GM12891 (cell line): Measurements from ENCODE around the gene SSBP2.

ENCODE experiments used
- PAX5 ChIP-seq: IDR thresholded peaks from 2 replicates; pipeline ENCODE4 v1.6.1; 2011; ENCODE audit warnings: low read length, moderate library complexity, mild to moderate bottlenecking; ENCODE audit not compliant: insufficient read depth, severe bottlenecking
- POLR2AphosphoS5 ChIP-seq: IDR thresholded peaks from 2 replicates; pipeline ENCODE4 v1.6.1; 2011; ENCODE audit warnings: low read depth, low read length, control low read depth

- TF ChIP-seq PAX5 (no peak), POLR2AphosphoS5 (no peak)
Observed at GRCh38 chr5:81520769-81521168, 230.1 kb downstream of the SSBP2 start.
